ENCODE data around the gene LGALS9. TPM values are rescaled to one million over a fixed set of nuclear protein-coding genes. Genes with fewer than 3 reads are reported as not detected.
"Not testable (repeated sequence)": the region's sequence is repeated elsewhere in the genome, so short reads cannot be mapped to it uniquely, and the experiment has no call there.

LGALS9 gene
- total RNA-seq, 8 experiments from 2014 or later = 0.16 to 21.7 (median 1.6) TPM

DNA sequence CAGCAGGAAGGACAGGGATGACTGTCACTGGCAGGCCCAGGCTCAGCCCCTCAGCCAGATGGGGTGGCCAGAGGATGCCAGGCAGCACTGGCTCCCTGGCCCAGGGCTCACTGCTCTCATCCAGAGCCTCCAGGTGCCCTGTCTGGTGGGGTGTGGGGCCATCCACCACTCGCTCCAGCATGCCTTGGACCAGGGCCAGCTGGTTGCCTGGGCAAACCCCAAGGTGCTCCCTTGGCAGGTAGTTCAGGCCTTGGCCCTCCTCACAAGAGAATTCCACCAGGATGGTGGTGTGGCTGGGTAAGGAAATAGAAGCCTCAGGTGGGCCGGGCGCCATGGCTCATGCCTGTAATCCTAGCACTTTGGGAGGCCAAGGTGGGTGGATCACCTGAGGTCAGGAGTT, 29.4 kb downstream of the LGALS9 start:
- ATAC-seq (replicated peaks in 6 of 8) = no peak
- Histone ChIP-seq H3K4me1 (replicated peaks in 1 of 2) (no peaks in the 10 kb centered on the region), H3K27ac (no peak overlapping the region), H3K4me3 (no peak overlapping the region)
- 67 to 80% methylated on average over 1 to 2 of the region's 3 CpGs; no CpG with 5 or more reads in 8 of the 10 experiments for WGBS, 10 experiments
- in situ Hi-C loops (cut with MboI; ENCODE audit: low pct_unique_long_range_greater_than_20kb in 2 of 9, low sequenced_read_pairs in 9 of 9, unreplicated experiment in 9 of 9) = loop anchor here in 2 of 9 experiments (25.0 kb wide), 2 partner anchors 102 to 202 kb away; no protein-coding TSS in a partner anchor

DNA sequence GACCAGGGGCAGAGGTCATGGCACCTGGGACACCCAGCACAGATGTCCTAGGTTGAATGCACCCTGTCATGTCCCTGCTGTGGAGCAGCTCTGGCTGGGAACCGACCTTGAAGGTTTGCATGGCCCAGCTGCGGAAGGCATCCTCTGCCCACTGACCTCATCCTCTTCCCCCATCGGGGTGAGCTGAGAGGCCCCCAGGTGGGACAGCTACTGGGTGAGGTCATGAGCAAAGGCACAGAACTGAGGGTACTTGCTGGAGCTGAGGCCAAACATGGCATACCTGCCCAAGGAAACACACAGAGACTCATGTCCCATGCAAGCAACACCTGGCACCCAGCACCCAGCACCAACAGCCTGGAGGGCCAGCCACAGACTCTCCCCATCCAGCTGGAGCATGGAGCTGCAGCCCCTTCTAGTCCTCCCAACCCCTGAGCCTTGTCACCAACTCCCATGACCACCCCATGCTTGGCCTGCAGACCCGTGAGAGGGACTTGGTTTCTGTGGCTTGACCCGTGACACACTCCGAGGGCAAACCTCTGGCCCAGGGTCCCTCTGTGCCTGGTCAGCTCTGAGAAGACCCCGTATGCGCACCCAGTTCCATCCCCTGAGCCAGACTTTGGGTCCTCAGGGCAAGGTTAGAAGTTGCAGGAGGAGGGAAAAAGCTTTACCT, 33.1 kb downstream of the LGALS9 start:
- no peak for ATAC-seq (replicated peaks in 6 of 8)
- no peak overlapping the region for H3K4me3 ChIP-seq
- in situ Hi-C loops (cut with MboI; ENCODE audit: low pct_unique_long_range_greater_than_20kb in 2 of 9, low sequenced_read_pairs in 9 of 9, unreplicated experiment in 9 of 9) = loop anchor here in 2 of 9 experiments (25.0 kb wide), 2 partner anchors 98 to 198 kb away; no protein-coding TSS in a partner anchor
- 20 to 86% (median 70%) methylated on average over 1 to 3 of the region's 8 CpGs; no CpG with 5 or more reads in 4 of the 10 experiments for WGBS, 10 experiments
- H3K27ac ChIP-seq = no peak overlapping the region
- H3K4me1 ChIP-seq (replicated peaks in 1 of 2) = no peaks in the 10 kb centered on the region

DNA sequence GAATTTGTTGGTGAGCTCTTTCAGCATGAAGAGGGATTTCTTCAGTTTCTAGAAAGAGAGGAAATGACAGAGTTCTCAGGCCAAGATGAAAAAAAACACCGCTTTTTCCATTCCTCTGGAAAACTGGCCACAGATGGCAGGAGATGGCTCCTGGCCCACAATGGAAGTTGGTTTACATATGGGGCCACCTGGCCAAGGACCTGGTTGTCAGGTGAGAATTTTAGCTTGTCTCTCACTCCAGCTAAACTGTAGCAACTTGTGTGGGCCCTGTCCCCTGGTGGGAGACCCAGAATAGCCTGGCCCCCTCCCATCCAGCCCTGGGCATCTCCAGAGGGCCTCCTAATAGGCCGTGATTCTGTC, 33.6 kb downstream of the LGALS9 start:
- H3K4me3 ChIP-seq = no peak overlapping the region
- no peaks in the 10 kb centered on the region for H3K4me1 ChIP-seq (replicated peaks in 1 of 2)
- no peak for ATAC-seq (replicated peaks in 6 of 8)
- H3K27ac ChIP-seq = no peak overlapping the region
- in situ Hi-C loops (cut with MboI; ENCODE audit: low pct_unique_long_range_greater_than_20kb in 2 of 9, low sequenced_read_pairs in 9 of 9, unreplicated experiment in 9 of 9) = loop anchor here in 2 of 9 experiments (25.0 kb wide), 2 partner anchors 98 to 198 kb away; no protein-coding TSS in a partner anchor
- 17 to 100% (median 70%) methylated on average over 1 to 2 of the region's 2 CpGs; no CpG with 5 or more reads in 5 of the 10 experiments for WGBS, 10 experiments

DNA sequence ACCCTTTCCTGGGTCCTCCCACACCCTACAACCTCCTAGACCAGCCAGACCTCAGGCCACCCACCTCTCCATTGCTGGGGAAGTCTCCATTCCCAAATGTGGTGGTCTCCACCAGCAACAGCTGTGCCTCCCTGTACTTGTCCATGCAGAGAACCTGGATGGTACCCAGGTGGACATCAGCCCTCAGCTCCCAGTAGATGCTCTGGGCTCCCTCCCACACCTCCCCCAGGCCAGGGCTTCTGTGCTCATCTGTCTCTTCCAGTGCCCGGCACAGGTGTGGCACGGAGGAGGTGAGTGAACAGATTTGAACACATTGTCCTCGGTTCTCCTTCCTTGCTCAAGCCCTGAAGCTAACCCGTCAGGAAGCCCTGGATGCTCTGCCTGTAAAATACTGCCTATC, 34.6 kb downstream of the LGALS9 start:
- in situ Hi-C loops (cut with MboI; ENCODE audit: low pct_unique_long_range_greater_than_20kb in 2 of 9, low sequenced_read_pairs in 9 of 9, unreplicated experiment in 9 of 9) = loop anchor here in 2 of 9 experiments (25.0 kb wide), 2 partner anchors 97 to 197 kb away; no protein-coding TSS in a partner anchor
- Histone ChIP-seq H3K27ac (no peak overlapping the region), H3K4me1 (replicated peaks in 1 of 2) (no peaks in the 10 kb centered on the region), H3K4me3 (no peak overlapping the region)
- ATAC-seq (replicated peaks in 6 of 8) = no peak
- WGBS, 10 experiments = 60 to 69% (median 60%) methylated on average over 2 to 3 of the region's 4 CpGs; no CpG with 5 or more reads in 7 of the 10 experiments

DNA sequence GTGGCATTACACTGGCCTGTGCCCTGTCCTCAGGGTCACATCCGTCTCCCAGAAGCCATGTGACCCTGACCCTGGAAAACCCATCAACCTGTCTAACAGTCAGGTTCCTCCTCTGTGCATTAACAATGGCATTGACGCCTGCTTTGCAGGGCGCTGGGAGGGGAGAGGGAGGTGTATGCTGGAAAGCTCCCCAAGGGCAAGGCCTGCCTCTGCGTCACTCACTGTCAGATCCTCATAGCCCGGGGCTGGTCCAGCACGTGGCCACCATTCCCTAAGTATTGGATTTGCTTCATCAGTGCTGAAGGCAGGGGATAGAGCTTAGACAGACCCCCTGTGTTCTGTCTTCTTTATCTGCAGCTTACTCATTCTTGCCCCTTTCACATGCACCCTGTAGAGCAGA, 35.3 kb downstream of the LGALS9 start:
- in situ Hi-C loops (cut with MboI; ENCODE audit: low pct_unique_long_range_greater_than_20kb in 2 of 9, low sequenced_read_pairs in 9 of 9, unreplicated experiment in 9 of 9) = loop anchor here in 2 of 9 experiments (25.0 kb wide), 2 partner anchors 96 to 196 kb away; no protein-coding TSS in a partner anchor
- not testable (repeated sequence) for H3K4me3 ChIP-seq; H3K27ac ChIP-seq; H3K4me1 ChIP-seq (replicated peaks in 1 of 2)
- peak in 3 of 8 experiments; percentile 48 to 70 (median 54) for ATAC-seq (replicated peaks in 6 of 8)
- 20 to 60% (median 26%) methylated on average over 1 to 3 of the region's 6 CpGs; no CpG with 5 or more reads in 6 of the 10 experiments for WGBS, 10 experiments

DNA sequence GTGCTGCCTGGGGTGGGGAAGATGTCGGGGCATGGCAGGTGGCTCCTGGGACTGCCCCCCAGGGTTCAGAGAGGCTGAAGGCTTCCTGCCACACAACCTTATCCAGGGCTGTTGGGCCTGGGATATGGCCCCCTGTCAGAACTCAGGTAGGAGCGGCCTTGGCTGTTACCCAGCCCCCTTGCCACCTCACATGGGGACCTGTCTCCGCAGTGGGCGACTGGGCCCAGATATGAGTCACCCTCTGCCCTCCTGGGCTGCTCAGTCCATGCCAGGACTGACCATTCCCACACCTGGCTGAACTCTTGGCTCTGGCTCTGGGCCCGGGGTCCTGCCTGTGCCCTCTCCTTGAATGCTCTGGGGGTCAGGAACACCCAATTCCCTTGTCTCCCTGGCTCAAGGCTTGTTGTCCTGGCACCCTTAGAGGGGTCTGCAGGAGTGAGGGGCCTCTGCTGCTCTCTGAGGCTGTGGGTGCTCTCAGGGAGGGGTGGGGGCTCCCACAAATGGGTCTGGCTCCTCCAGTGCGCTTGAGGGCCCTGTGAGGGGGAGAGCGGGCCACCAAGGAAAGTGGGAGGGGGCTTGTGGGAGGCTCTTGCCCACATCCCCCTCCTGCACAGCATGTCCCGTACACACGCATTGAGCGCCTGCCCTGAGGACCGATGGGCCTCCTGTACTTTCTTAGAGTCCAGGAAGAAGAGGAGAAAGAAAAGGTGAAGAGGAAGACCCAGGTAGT, 36.0 kb downstream of the LGALS9 start:
- Histone ChIP-seq H3K4me3 (no peak overlapping the region), H3K27ac (no peak overlapping the region), H3K4me1 (replicated peaks in 1 of 2) (no peaks in the 10 kb centered on the region)
- ATAC-seq (replicated peaks in 6 of 8) = no peak
- in situ Hi-C loops (cut with MboI; ENCODE audit: low pct_unique_long_range_greater_than_20kb in 2 of 9, low sequenced_read_pairs in 9 of 9, unreplicated experiment in 9 of 9) = loop anchor here in 2 of 9 experiments (25.0 kb wide), 2 partner anchors 95 to 195 kb away; no protein-coding TSS in a partner anchor
- 17 to 60% (median 40%) methylated on average over 1 to 3 of the region's 11 CpGs; no CpG with 5 or more reads in 7 of the 10 experiments for WGBS, 10 experiments

DNA sequence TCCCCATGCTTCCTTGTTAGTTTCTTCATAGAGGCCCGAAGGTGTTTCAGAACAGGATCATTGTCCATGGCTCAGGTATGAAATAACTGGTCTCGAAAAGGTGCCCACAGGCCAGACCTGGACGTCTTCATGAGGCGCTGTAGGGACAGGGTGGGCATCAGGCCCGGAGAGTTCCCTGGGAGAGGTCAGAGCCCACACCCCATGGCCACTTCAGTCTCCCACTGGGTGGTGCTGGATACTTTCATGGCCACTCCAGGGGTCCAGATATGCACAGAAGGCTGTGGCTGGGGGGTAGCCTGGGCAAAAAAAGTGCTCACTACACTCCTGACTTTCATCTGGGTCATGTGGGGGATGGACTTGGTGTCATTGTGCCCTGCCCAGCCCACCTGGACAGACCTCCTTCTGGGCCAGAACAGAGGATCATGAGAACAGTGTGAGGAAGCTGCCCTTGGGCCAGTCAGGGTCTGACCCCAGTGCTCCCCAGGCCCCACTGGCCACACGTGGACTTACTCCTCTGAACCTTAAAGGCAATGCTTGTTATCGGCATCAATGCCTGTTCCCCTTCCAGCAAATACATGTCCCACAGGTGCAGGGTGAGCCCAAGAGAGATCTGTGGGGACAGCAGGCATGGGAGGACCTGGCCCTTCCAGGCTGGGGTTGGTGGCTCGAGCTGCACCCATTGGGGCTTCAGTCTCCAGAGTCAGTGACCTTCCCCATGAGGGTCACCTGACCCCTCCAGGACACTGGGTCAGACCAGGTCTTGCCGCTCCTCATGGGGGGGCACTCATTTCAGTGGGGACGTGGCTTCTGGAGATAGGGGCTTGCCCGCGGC, 36.9 kb downstream of the LGALS9 start:
- in situ Hi-C loops (cut with MboI; ENCODE audit: low pct_unique_long_range_greater_than_20kb in 2 of 9, low sequenced_read_pairs in 9 of 9, unreplicated experiment in 9 of 9) = loop anchor here in 2 of 9 experiments (25.0 kb wide), 2 partner anchors 94 to 194 kb away; no protein-coding TSS in a partner anchor
- WGBS, 10 experiments = 49 to 93% (median 80%) methylated on average over 1 to 5 of the region's 12 CpGs; no CpG with 5 or more reads in 6 of the 10 experiments
- Histone ChIP-seq H3K4me1 (replicated peaks in 1 of 2) (no peaks in the 10 kb centered on the region), H3K4me3 (no peak overlapping the region), H3K27ac (no peak overlapping the region)
- no peak for ATAC-seq (replicated peaks in 6 of 8)

DNA sequence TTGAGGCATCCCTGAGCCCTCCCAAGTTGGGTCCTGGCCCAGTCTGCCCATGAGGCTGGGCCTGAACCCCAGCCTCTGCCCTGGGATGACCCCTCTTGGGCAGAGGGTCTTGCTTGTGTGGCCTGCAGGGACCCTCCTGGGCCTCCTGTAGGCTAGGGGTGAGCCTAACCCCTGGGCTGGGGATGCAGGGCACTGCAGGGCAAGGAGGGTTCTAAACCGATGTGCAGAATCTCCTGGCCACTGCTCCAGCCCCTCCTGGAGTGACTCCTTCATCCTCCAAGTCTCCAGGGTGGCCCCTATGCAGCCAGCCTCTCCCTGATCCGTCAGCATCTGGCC, 37.5 kb downstream of the LGALS9 start:
- Histone ChIP-seq H3K27ac (no peak overlapping the region), H3K4me3 (no peak overlapping the region), H3K4me1 (replicated peaks in 1 of 2) (no peaks in the 10 kb centered on the region)
- 0 to 80% (median 17%) methylated on average over 1 of the region's 2 CpGs; no CpG with 5 or more reads in 7 of the 10 experiments for WGBS, 10 experiments
- no peak for ATAC-seq (replicated peaks in 6 of 8)
- in situ Hi-C loops (cut with MboI; ENCODE audit: low pct_unique_long_range_greater_than_20kb in 2 of 9, low sequenced_read_pairs in 9 of 9, unreplicated experiment in 9 of 9) = loop anchor here in 2 of 9 experiments (25.0 kb wide), 2 partner anchors 94 to 194 kb away; no protein-coding TSS in a partner anchor

DNA sequence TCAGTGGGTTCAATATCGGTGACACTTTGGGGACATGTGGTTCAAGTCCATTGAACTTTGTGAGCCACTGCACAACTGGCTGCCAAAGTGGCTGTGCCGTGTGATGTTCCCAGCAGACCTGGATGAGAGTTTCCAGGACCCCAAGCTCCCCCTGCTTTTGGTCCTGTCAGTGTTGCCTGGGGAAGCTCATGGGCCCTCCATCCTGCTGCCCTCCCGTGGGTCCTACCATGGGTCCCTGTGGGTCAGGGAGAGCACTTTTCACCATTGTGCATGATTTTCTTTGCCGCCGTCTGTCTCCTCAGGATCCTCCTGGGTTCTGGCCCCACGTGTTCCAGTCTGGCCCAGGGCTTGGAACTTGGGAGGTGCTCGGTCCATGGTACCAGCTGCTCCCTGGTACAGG, 38.1 kb downstream of the LGALS9 start:
- in situ Hi-C loops (cut with MboI; ENCODE audit: low pct_unique_long_range_greater_than_20kb in 2 of 9, low sequenced_read_pairs in 9 of 9, unreplicated experiment in 9 of 9) = loop anchor here in 2 of 9 experiments (25.0 kb wide), 2 partner anchors 93 to 193 kb away; no protein-coding TSS in a partner anchor
- Histone ChIP-seq H3K4me3 (no peak overlapping the region), H3K4me1 (replicated peaks in 1 of 2) (no peaks in the 10 kb centered on the region), H3K27ac (no peak overlapping the region)
- ATAC-seq (replicated peaks in 6 of 8) = no peak
- whole genome bisulfite sequencing, 10 experiments = 43 to 100% (median 60%) methylated on average over 1 to 4 of the region's 7 CpGs; no CpG with 5 or more reads in 3 of the 10 experiments

DNA sequence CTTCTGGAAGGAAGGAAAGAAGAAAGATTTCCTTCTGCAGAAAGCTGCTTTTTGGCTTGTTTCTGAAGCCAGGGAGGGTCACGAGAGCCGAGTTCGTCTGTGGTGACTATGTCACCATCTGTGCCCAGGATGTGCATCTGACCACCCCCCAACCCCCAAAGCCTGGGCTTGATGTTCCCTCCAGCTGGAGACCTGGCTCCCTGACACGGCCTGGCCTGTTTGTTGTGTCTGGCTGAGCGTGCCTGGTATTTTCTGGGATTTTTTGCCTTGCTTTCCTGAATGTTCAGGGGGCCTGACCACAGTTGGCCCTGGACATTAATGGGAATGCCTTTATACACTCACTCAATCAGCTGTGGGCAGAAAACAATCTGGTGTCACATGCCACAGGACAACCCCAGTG, 38.9 kb downstream of the LGALS9 start:
- 13 to 80% (median 75%) methylated on average over 1 to 3 of the region's 5 CpGs; no CpG with 5 or more reads in 7 of the 10 experiments for WGBS, 10 experiments
- Histone ChIP-seq H3K4me1 (replicated peaks in 1 of 2) (no peaks in the 10 kb centered on the region), H3K27ac (no peak overlapping the region), H3K4me3 (no peak overlapping the region)
- in situ Hi-C loops (cut with MboI; ENCODE audit: low pct_unique_long_range_greater_than_20kb in 2 of 9, low sequenced_read_pairs in 9 of 9, unreplicated experiment in 9 of 9) = loop anchor here in 2 of 9 experiments (25.0 kb wide), 2 partner anchors 92 to 192 kb away; no protein-coding TSS in a partner anchor
- no peak for ATAC-seq (replicated peaks in 6 of 8)

DNA sequence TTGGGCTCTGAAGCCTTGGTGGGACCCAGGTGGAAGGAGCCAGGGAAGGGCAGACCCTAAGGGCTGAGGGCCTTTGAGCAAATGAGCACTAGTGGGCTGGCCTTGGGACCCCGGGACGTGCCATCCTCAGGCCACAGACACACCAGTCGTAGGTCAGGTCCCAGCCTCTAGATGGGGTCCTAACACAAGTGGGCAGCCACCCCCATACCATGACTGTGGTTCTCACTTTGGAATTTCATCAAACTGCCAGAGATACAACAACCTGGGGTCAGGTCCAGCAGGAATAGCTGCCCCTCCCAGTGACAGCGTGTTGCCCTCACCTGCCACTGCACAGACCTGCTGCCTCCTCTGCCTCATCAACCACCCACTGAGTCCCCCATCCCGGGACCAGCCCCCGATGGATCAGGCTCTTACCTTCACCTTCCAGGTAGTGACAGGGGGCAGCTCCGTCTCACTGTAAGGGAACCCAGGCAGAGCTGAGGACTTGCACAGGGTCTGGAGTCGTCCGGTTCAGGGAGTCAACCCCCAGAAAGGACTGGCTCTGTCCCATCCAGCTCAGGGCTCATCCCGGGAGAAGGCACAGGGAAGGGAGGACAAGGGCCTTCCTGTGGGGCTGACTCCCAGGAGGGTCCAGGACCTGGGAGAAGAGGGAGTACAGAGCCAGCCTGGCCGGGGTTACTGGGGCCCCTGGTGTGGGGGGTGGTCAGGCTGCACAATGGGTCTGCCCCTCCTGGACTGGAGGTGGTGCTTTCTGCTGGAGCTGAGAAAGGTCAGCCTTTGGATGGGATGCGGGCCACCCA, 40.0 kb downstream of the LGALS9 start:
- no peak overlapping the region for H3K27ac ChIP-seq
- no peaks in the 10 kb centered on the region for H3K4me1 ChIP-seq (replicated peaks in 1 of 2)
- in situ Hi-C loops (cut with MboI; ENCODE audit: low pct_unique_long_range_greater_than_20kb in 2 of 9, low sequenced_read_pairs in 9 of 9, unreplicated experiment in 9 of 9) = loop anchor here in 2 of 9 experiments (25.0 kb wide), 2 partner anchors 91 to 191 kb away; no protein-coding TSS in a partner anchor
- H3K4me3 ChIP-seq = no peak overlapping the region
- ATAC-seq (replicated peaks in 6 of 8) = no peak
- WGBS, 10 experiments = 33 to 100% (median 60%) methylated on average over 1 to 3 of the region's 12 CpGs; no CpG with 5 or more reads in 5 of the 10 experiments

DNA sequence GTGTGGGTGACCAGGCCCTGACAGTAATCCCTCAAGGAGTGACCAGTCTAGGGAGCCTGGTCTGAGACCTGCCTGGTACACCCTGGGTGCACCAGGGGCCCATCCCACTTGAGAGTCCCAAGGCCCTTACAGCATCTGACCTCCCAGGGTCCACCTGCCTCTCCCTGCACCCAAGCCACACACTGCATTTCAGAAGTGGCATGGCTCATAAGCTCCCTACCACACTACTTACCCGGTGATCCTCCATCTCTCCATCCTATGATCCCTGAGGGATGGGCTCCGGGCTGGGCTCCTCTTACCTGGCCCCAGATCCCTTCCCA, 40.6 kb downstream of the LGALS9 start:
- no peaks in the 10 kb centered on the region for H3K4me1 ChIP-seq (replicated peaks in 1 of 2)
- in situ Hi-C loops (cut with MboI; ENCODE audit: low pct_unique_long_range_greater_than_20kb in 2 of 9, low sequenced_read_pairs in 9 of 9, unreplicated experiment in 9 of 9) = loop anchor here in 2 of 9 experiments (25.0 kb wide), 2 partner anchors 91 to 191 kb away; no protein-coding TSS in a partner anchor
- no peak overlapping the region for H3K4me3 ChIP-seq
- no peak overlapping the region for H3K27ac ChIP-seq
- WGBS, 10 experiments = 100% methylated on average over 1 of the region's 2 CpGs; no CpG with 5 or more reads in 9 of the 10 experiments
- ATAC-seq (replicated peaks in 6 of 8) = no peak

Data from motor neuron (in vitro differentiated cells).